ENCODE measurements around the gene ENPP1. TPM values are rescaled to one million over a fixed set of nuclear protein-coding genes. Genes with fewer than 3 reads are reported as not detected.

Gene ENPP1
- total RNA-seq, 2 donors from 2014 or later, result 1.0 to 9.5 TPM

DNA sequence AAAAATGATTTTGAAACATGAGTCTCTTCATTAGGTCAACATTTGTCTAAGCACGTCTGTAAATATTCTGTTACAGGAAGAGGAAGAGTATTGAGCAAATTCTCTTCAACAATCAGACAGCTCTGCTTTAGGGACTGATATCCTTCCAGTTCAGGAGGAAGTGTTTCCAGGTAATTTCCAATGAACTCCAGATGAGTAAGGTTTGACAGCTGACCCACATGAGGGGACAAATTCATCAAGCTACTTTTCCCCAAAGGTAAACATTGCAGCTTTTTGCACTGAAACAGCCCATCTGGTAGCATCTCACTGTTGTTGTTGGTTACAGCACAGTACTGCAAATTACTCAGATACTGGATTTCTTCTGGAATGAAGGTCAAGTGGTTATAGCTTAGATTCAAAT is 18.1 kb downstream of the ENPP1 start:
- no peak for DNase-seq (ENCODE audit: low spot score)
- Mint-ChIP-seq H3K9me3 (peaks cover 3% of the 10 kb centered on the region), H3K4me1 (ENCODE audit: low read depth in 2 of 2) (no peaks in the 10 kb centered on the region), H3K27me3 (peaks cover 21 to 29% of the 10 kb centered on the region in 2 donors), H3K36me3 (no peaks in the 10 kb centered on the region), H3K4me3 (no peak overlapping the region), H3K27ac (no peak overlapping the region)
- ATAC-seq, result no peak

DNA sequence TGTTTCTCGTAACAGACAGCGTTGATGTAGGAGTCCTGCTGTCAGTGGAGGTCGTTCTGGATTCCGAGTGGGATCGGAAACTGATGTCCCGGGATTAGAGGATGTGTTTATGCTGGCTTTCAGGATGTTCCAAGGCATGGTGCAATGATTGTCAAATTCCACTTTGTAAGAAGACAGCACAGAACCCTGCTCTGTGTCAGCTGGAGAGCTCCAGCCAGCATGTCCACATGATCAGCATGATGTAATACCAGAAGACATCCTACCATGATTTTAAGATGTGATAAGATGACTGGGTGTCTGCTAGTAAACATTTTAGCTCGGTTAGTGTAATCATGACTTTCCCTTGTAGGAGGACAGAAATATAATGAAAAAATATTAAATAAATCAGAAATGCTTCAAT is 20.3 kb downstream of the ENPP1 start:
- Mint-ChIP-seq H3K4me3 (no peak overlapping the region), H3K4me1 (ENCODE audit: low read depth in 2 of 2) (no peaks in the 10 kb centered on the region), H3K27me3 (peaks cover 16 to 41% of the 10 kb centered on the region in 2 donors), H3K9me3 (no peaks in the 10 kb centered on the region), H3K27ac (no peak overlapping the region), H3K36me3 (no peaks in the 10 kb centered on the region)
- no peak for ATAC-seq
- DNase-seq (ENCODE audit: low spot score), result no peak

- no peaks in the 10 kb centered on the region for H3K36me3 Mint-ChIP-seq
- H3K4me3 Mint-ChIP-seq, result no peak overlapping the region
- DNase-seq (ENCODE audit: low spot score) (no peak), ATAC-seq (no peak)
- no peaks in the 10 kb centered on the region for H3K4me1 Mint-ChIP-seq (ENCODE audit: low read depth in 2 of 2)
- no peak overlapping the region for H3K27ac Mint-ChIP-seq
- no peaks in the 10 kb centered on the region for H3K9me3 Mint-ChIP-seq
- peaks cover 15 to 44% of the 10 kb centered on the region in 2 donors for H3K27me3 Mint-ChIP-seq
Measured at GRCh38 chr6:131828951-131829350, 21.1 kb downstream of the ENPP1 start.

DNA sequence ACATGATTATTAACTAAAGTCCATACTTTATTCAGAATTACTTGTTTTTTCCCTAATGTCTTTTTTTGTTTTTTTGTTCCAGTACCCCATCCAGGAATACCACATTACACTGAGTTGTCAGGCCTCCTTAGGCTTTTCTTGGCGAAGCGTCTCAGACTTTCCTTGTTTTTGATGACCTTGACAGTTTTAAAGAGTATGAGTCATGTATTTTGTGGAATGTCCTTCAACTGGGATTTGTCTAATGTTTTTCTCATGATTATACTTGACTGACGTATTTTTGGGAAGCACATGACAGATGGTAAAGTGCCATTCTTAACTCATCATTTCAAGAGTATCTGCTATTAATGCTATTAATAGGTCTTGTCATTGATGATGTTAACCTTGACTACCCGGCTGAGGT is 23.6 kb downstream of the ENPP1 start:
- H3K27me3 Mint-ChIP-seq, result peaks cover 10 to 45% of the 10 kb centered on the region in 2 donors
- DNase-seq (ENCODE audit: low spot score), result no peak
- H3K4me1 Mint-ChIP-seq (ENCODE audit: low read depth in 2 of 2), result no peaks in the 10 kb centered on the region
- H3K9me3 Mint-ChIP-seq, result no peaks in the 10 kb centered on the region
- ATAC-seq, result no peak
- no peak overlapping the region for H3K27ac Mint-ChIP-seq
- no peaks in the 10 kb centered on the region for H3K36me3 Mint-ChIP-seq
- no peak overlapping the region for H3K4me3 Mint-ChIP-seq

DNA sequence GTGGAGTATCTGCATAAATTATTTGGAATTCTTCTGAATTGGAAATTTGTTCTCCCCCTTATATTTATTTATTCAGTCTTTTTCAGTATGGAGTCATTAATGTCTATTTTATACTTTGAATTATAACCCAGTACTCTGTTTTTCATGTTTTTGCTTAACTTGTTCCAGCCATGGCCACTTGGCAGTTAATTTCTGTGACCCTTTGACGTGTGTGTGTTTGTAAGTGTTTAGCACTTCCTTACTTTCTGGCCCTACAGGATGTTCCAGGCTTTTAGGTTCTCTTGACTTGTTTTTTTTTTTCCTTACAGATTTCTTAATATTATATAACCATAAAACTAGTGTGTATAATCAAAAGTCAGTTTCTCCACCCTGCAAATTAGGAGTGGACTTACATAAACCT is 24.1 kb downstream of the ENPP1 start:
- Mint-ChIP-seq H3K9me3 (peaks cover 1% of the 10 kb centered on the region), H3K27ac (no peak overlapping the region), H3K36me3 (no peaks in the 10 kb centered on the region), H3K4me1 (ENCODE audit: low read depth in 2 of 2) (no peaks in the 10 kb centered on the region), H3K4me3 (no peak overlapping the region), H3K27me3 (peaks cover 14 to 50% of the 10 kb centered on the region in 2 donors)
- DNase-seq (ENCODE audit: low spot score) (no peak), ATAC-seq (no peak)

GRCh38 chr6:131832363-131832762 is 24.5 kb downstream of the ENPP1 start:
- H3K27ac Mint-ChIP-seq, result no peak overlapping the region
- no peak for DNase-seq (ENCODE audit: low spot score)
- no peaks in the 10 kb centered on the region for H3K4me1 Mint-ChIP-seq (ENCODE audit: low read depth in 2 of 2)
- ATAC-seq, result no peak
- H3K27me3 Mint-ChIP-seq, result peaks cover 16 to 55% of the 10 kb centered on the region in 2 donors
- no peak overlapping the region for H3K4me3 Mint-ChIP-seq
- H3K36me3 Mint-ChIP-seq, result no peaks in the 10 kb centered on the region
- H3K9me3 Mint-ChIP-seq, result peaks cover 2% of the 10 kb centered on the region

DNA sequence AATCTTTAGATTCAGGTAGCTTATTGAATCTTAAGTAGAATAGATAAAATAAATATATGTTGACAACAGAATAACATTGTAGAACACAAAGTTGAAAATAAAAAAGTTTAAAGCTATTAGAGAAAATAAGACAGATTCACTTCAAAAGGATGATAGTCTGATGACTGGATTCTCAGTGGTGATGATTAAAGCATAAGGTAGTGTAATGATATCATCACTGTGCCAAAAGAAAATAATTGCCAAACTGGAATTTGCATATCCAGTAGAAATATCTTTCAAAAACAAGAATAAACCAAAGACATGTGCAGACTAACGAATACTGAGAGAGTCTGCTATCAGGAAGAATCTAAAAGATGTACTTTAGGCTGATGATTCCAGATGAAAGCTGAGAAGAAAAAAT is 30.2 kb downstream of the ENPP1 start:
- Mint-ChIP-seq H3K9me3 (peaks cover 2% of the 10 kb centered on the region), H3K27me3 (peaks cover 18 to 44% of the 10 kb centered on the region in 2 donors), H3K4me1 (ENCODE audit: low read depth in 2 of 2) (no peaks in the 10 kb centered on the region), H3K4me3 (no peak overlapping the region), H3K27ac (no peak overlapping the region), H3K36me3 (no peaks in the 10 kb centered on the region)
- no peak for DNase-seq (ENCODE audit: low spot score)
- no peak for ATAC-seq

- DNase-seq (ENCODE audit: low spot score), result no peak
- Mint-ChIP-seq H3K4me3 (no peak overlapping the region), H3K9me3 (peaks cover 2% of the 10 kb centered on the region), H3K4me1 (ENCODE audit: low read depth in 2 of 2) (no peaks in the 10 kb centered on the region), H3K27ac (no peak overlapping the region), H3K36me3 (no peaks in the 10 kb centered on the region), H3K27me3 (peaks cover 20 to 46% of the 10 kb centered on the region in 2 donors)
- ATAC-seq, result no peak
Measured at GRCh38 chr6:131839388-131839787, 31.6 kb downstream of the ENPP1 start.

GRCh38 chr6:131840441-131840840 is 32.6 kb downstream of the ENPP1 start:
- ATAC-seq (no peak), DNase-seq (ENCODE audit: low spot score) (no peak)
- H3K36me3 Mint-ChIP-seq, result no peaks in the 10 kb centered on the region
- peaks cover 2% of the 10 kb centered on the region for H3K9me3 Mint-ChIP-seq
- peaks cover 22 to 50% of the 10 kb centered on the region in 2 donors for H3K27me3 Mint-ChIP-seq
- no peak overlapping the region for H3K4me3 Mint-ChIP-seq
- H3K4me1 Mint-ChIP-seq (ENCODE audit: low read depth in 2 of 2), result no peaks in the 10 kb centered on the region
- no peak overlapping the region for H3K27ac Mint-ChIP-seq

GRCh38 chr6:131840936-131841583 is 33.2 kb downstream of the ENPP1 start:
- Mint-ChIP-seq H3K27me3 (peaks cover 25 to 56% of the 10 kb centered on the region in 2 donors), H3K27ac (no peak overlapping the region), H3K4me1 (ENCODE audit: low read depth in 2 of 2) (no peaks in the 10 kb centered on the region), H3K9me3 (peaks cover 2% of the 10 kb centered on the region), H3K36me3 (no peaks in the 10 kb centered on the region), H3K4me3 (no peak overlapping the region)
- ATAC-seq (no peak), DNase-seq (ENCODE audit: low spot score) (no peak)

DNA sequence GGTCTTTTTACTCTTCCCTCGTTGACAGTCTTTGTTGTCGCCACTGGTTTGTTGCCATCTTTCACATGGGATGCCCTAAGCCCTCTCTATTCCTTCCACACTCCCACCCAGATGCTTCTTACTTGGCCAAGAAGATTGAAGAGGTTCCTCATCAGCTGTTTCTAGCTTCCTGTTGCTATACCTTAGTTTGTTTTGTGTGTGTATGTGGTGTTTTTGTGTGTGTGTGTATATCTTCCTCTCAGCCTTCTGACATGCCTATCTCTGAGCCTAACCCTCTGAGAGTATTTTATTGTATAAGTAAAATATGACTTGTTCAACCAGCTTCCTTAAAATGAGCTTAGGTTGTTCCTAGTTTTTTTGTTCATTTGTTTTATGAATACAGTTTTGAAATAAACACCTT is 35.9 kb downstream of the ENPP1 start:
- no peak overlapping the region for H3K27ac Mint-ChIP-seq
- H3K4me1 Mint-ChIP-seq (ENCODE audit: low read depth in 2 of 2), result no peaks in the 10 kb centered on the region
- DNase-seq (ENCODE audit: low spot score), result no peak
- peaks cover 15 to 42% of the 10 kb centered on the region in 2 donors for H3K27me3 Mint-ChIP-seq
- H3K36me3 Mint-ChIP-seq, result no peaks in the 10 kb centered on the region
- ATAC-seq, result no peak
- H3K4me3 Mint-ChIP-seq, result no peak overlapping the region
- no peaks in the 10 kb centered on the region for H3K9me3 Mint-ChIP-seq

DNA sequence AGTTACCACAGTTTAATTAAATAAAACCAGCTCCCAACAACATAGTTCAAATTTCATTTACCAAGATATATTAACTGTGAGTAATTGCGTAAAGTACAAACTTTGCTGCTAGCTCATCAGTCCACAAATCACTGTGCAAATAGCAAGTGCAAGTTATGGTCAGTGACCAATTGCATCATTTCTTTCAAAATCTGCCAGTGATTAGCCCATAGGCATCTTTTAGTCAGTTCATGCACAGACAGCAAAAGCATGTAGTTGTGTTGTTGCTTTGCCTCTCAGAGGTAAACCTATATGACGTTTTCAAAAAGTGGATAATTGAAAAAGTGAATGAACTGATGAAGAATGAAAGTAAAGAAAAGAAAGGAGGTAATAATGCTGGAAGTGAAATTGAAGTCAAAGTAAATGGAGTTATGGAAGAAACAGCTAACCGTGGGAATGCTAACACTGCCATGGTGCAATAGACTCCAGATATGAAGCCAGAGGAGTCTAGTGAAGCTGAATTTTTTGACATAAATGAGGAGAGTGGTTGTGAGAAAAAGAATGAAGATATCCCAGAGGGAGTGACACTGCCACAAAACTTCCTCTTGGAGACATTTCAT is 36.5 kb downstream of the ENPP1 start:
- DNase-seq (ENCODE audit: low spot score) (no peak), ATAC-seq (no peak)
- no peaks in the 10 kb centered on the region for H3K36me3 Mint-ChIP-seq
- no peak overlapping the region for H3K27ac Mint-ChIP-seq
- no peaks in the 10 kb centered on the region for H3K4me1 Mint-ChIP-seq (ENCODE audit: low read depth in 2 of 2)
- H3K27me3 Mint-ChIP-seq, result peaks cover 15 to 48% of the 10 kb centered on the region in 2 donors
- no peaks in the 10 kb centered on the region for H3K9me3 Mint-ChIP-seq
- no peak overlapping the region for H3K4me3 Mint-ChIP-seq

GRCh38 chr6:131846023-131846663 is 38.3 kb downstream of the ENPP1 start:
- no peak for DNase-seq (ENCODE audit: low spot score)
- Mint-ChIP-seq H3K27ac (no peak overlapping the region), H3K4me1 (ENCODE audit: low read depth in 2 of 2) (no peaks in the 10 kb centered on the region), H3K27me3 (peaks cover 15 to 55% of the 10 kb centered on the region in 2 donors), H3K4me3 (no peak overlapping the region), H3K9me3 (no peaks in the 10 kb centered on the region), H3K36me3 (no peaks in the 10 kb centered on the region)
- no peak for ATAC-seq

DNA sequence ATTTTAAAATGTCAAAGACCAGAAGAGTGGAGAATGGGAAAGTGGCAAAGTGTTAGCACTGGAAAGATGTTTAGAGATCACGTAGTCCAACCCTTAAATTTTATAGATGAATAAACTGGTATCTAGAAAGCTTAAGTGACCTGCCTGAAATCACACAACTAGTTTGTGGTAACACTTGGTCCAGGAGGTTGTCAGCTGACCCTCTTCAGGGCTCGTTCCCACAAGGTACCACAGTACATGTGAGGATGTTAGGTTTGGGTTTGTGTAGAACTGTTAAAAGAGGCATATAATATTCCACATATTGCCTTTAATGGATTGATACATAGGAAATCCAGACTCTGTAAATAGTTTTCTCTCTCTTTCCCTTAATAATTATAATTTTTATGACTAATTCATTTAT is 39.1 kb downstream of the ENPP1 start:
- Mint-ChIP-seq H3K27me3 (peaks cover 14 to 53% of the 10 kb centered on the region in 2 donors), H3K36me3 (no peaks in the 10 kb centered on the region), H3K9me3 (no peaks in the 10 kb centered on the region), H3K4me1 (ENCODE audit: low read depth in 2 of 2) (no peaks in the 10 kb centered on the region), H3K27ac (no peak overlapping the region), H3K4me3 (no peak overlapping the region)
- no peak for DNase-seq (ENCODE audit: low spot score)
- no peak for ATAC-seq
